SKM-1 treated with dmso at 0.1 percent for 144 hours (cell line): ENCODE results near the gene TMEM132D.
"Not testable (repeated sequence)": the region's sequence is repeated elsewhere in the genome, so short reads cannot be mapped to it uniquely, and the experiment has no call there.

ENCODE experiments used
- DNase-seq: peaks from one replicate; lab custom pipeline; 2025; ENCODE audit not compliant: unreplicated experiment; lab: John Stamatoyannopoulos, UW

Gene TMEM132D

GRCh38 chr12:129903956-129904829 is at the start of gene TMEM132D:
Gene TMEM132D (minus strand): TSS chr12:129904025.
- no peak for DNase-seq

GRCh38 chr12:129949651-129950050 is 45.8 kb upstream of the TMEM132D start:
- no peak for DNase-seq

GRCh38 chr12:129941618-129942017 is 37.8 kb upstream of the TMEM132D start:
- DNase-seq, result no peak

GRCh38 chr12:129938089-129938488 is 34.3 kb upstream of the TMEM132D start:
- no peak for DNase-seq

- no peak for DNase-seq
Observed at GRCh38 chr12:129937426-129937825, 33.6 kb upstream of the TMEM132D start.

- DNase-seq, result no peak
Observed at GRCh38 chr12:129928643-129929042, 24.8 kb upstream of the TMEM132D start.

- no peak for DNase-seq
Observed at GRCh38 chr12:129927316-129927900, 23.6 kb upstream of the TMEM132D start.

- peak; percentile 4 for DNase-seq
Observed at GRCh38 chr12:129911428-129912049, 7.7 kb upstream of the TMEM132D start.

GRCh38 chr12:129909051-129910020 is 5.5 kb upstream of the TMEM132D start:
- no peak for DNase-seq

GRCh38 chr12:129903092-129903945 is 506 bp downstream of the TMEM132D start:
- no peak for DNase-seq

GRCh38 chr12:129902371-129903091 is 1.3 kb downstream of the TMEM132D start:
- no peak for DNase-seq

GRCh38 chr12:129901254-129901653 is 2.6 kb downstream of the TMEM132D start:
- no peak for DNase-seq

GRCh38 chr12:129900306-129900705 is 3.5 kb downstream of the TMEM132D start:
- no peak for DNase-seq

- DNase-seq, result not testable (repeated sequence)
Observed at GRCh38 chr12:129899045-129899444, 4.8 kb downstream of the TMEM132D start.

- no peak for DNase-seq
Observed at GRCh38 chr12:129893691-129894090, 10.1 kb downstream of the TMEM132D start.

GRCh38 chr12:129887101-129887500 is 16.7 kb downstream of the TMEM132D start:
- no peak for DNase-seq

GRCh38 chr12:129886541-129886940 is 17.3 kb downstream of the TMEM132D start:
- no peak for DNase-seq

GRCh38 chr12:129885287-129885686 is 18.5 kb downstream of the TMEM132D start:
- DNase-seq, result no peak

- no peak for DNase-seq
Observed at GRCh38 chr12:129877411-129877810, 26.4 kb downstream of the TMEM132D start.
